Thyroid gland (tissue), 4 donors: ENCODE data around the gene SCFD2.

Source experiments
- POLR2A ChIP-seq, 2 donors: fragments of 450-650 bp; IDR thresholded peaks; one replicate each; pipeline ENCODE4 v1.6.1; 2017; ENCODE audit warnings: antibody characterized with exemption in 2 of 2, mild to moderate bottlenecking in 2 of 2, moderate library complexity in 1 of 2
- TF ChIP-seq, protein P1 (sequence below), 6 experiments: fragments of 200-600 bp in 3 of 6; fragments of 450-650 bp in 3 of 6; sonication (generic) in 3 of 6; IDR thresholded peaks; one replicate each; pipeline ENCODE4 v1.5.1; 2016 to 2019; ENCODE audit warnings: antibody characterized with exemption in 6 of 6, mild to moderate bottlenecking in 2 of 6, inconsistent platforms in 1 of 6, moderate library complexity in 1 of 6

- TF ChIP-seq, protein P1, sequence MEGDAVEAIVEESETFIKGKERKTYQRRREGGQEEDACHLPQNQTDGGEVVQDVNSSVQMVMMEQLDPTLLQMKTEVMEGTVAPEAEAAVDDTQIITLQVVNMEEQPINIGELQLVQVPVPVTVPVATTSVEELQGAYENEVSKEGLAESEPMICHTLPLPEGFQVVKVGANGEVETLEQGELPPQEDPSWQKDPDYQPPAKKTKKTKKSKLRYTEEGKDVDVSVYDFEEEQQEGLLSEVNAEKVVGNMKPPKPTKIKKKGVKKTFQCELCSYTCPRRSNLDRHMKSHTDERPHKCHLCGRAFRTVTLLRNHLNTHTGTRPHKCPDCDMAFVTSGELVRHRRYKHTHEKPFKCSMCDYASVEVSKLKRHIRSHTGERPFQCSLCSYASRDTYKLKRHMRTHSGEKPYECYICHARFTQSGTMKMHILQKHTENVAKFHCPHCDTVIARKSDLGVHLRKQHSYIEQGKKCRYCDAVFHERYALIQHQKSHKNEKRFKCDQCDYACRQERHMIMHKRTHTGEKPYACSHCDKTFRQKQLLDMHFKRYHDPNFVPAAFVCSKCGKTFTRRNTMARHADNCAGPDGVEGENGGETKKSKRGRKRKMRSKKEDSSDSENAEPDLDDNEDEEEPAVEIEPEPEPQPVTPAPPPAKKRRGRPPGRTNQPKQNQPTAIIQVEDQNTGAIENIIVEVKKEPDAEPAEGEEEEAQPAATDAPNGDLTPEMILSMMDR (IDR thresholded peaks at IDR 0.05) = no peak
- no peak for TF ChIP-seq POLR2A (IDR thresholded peaks at IDR 0.05)
Observed at GRCh38 chr4:52989865-52990264, 376.0 kb downstream of the SCFD2 start.
